Erythroblast (primary cell): Measurements from ENCODE around the gene ZDHHC11.
A peak's percentile ranks its signal among the peaks of the same experiment; 100 is the strongest.
"Not testable (repeated sequence)": the region's sequence is repeated elsewhere in the genome, so short reads cannot be mapped to it uniquely, and the experiment has no call there.

Experiments
- DNase-seq, 2 experiments: peaks; one replicate each; lab custom pipeline; 2025; lab: John Stamatoyannopoulos, UW
- GATA1 ChIP-seq: IDR thresholded peaks from 2 replicates; pipeline ENCODE4 v1.6.1; 2011; ENCODE audit warnings: low read depth, mild to moderate bottlenecking, control low read depth, low read length, moderate library complexity
- POLR2A ChIP-seq: IDR thresholded peaks from 2 replicates; pipeline ENCODE4 v1.6.1; 2011; ENCODE audit warnings: mild to moderate bottlenecking, low read length

The ZDHHC11 gene

DNA sequence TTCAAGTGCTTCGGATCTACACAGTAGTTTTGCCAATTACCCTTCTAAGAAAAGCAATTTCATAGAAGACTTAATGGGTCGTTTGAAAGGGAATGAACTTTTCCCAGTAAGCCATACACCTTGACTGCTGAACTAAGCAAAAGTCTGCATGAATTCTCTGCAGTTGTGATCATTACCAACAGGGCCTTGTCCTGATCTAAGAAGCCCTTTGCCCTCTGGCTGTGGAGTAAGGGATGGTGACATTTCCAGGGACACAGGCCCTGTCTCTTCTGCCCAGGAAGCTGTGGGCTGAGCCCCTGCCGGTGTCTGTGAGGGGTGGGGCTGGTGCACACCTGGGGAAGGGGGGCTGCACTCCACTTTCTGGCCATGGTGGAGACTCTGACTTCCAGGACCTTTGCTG is 30.5 kb downstream of the ZDHHC11 start:
- no peak for DNase-seq
- TF ChIP-seq POLR2A (no peak), GATA1 (no peak)

DNA sequence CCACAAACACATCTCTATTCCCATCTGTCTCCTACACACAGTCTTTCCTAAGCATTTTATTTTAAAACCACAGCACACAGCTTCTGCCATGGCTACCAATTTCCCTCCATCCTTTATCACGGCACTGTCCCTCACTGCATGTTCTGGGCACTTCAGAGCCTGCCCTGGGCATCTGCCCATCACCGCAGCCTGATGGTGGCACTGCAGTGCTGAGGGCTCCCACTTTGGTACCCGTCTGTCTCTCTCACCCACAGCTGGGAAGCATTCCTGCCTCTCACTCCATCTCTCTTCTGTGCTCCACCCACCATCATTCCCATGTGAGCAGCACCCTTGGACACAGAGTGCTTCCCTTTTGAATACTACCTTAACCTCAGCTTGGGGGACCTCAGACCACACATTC is 31.7 kb downstream of the ZDHHC11 start:
- DNase-seq = no peak
- no peak for TF ChIP-seq GATA1
- TF ChIP-seq POLR2A = no peak

DNA sequence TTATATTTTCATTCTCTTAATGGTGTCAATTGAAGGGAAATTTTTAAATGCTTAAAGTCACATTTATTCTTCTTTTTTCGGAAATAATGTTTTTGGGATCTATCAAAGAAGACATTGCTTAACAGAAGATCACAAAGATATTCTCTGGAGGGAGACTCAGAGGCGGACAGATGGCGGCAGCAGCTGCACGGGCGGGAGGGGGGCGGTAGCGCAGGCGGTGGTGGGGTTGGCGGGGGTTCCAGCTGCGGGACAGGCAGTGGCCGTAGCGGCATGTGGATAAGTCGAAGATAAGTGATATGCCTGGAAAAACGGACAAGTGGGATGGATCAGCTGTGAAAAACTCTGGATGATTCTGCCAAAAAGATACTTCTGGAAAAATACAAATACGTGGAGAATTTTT is 34.6 kb downstream of the ZDHHC11 start:
- no peak for DNase-seq
- no peak for TF ChIP-seq GATA1
- no peak for TF ChIP-seq POLR2A

DNA sequence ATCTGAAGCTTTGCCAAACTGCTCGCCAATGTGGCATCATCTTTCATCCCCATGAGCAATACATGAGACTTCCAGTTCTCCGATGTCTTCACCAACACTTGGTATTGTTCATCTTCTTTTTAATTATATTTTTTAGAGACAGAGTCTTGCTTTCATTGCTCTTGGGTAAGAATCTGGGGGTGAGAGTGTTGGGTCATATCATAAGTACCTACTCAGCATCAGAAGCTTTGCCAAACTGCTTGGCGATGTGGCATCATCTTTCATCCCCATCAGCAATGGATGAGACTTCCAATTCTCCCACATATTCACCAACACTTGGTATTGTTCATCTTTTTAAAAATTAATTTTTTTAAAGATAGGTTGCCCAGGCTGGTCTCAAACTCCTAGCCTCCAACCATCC is 35.3 kb downstream of the ZDHHC11 start:
- TF ChIP-seq POLR2A (no peak), GATA1 (no peak)
- no peak for DNase-seq

GRCh38 chr5:813575-813974 is 37.2 kb downstream of the ZDHHC11 start:
- DNase-seq = not testable (repeated sequence)

- not testable (repeated sequence) for DNase-seq
Observed at GRCh38 chr5:811384-811783, 39.4 kb downstream of the ZDHHC11 start.

DNA sequence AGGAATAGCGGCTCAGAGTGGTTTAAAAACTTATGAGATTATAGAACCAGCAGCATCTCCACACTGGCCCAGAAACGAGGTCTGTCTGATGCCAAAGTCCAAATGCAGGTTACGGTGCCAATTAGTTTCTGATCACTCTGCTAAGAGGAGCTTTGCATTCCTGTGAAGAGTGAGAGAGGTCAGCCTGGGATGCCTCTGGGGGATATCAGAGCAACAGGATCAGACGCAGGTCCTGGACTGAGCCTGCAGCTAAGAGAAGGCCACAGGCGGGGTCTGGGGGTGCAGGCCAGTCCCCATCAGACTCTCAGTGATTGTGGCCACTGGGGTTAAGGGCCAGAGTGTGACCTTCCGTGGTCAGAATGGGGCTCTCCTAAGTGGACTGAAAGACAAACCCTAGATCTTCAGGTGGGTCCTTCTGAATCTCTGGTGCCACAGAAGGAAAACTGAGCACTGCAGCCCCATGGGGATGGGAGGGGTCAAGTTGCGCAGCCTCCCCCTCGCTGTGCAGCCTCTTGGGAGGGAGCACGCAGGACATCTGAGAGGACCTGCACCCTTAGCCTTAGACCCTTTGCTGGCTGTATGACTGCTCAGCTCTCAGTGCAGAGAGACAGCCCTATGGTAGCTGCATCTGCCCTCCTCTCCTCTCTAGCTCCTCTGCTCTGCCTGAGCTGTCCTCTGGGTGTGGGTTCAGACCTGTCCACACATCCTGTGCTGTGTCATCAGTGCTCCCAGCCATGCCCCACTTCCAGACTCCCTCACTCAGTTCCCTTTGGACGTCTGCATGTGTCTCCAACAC is 42.9 kb downstream of the ZDHHC11 start:
- not testable (repeated sequence) for DNase-seq

GRCh38 chr5:801472-801871 is 49.3 kb downstream of the ZDHHC11 start:
- TF ChIP-seq POLR2A (no peak), GATA1 (no peak)
- no peak for DNase-seq

- DNase-seq = not testable (repeated sequence)
Observed at GRCh38 chr5:801055-801454, 49.7 kb downstream of the ZDHHC11 start.

DNA sequence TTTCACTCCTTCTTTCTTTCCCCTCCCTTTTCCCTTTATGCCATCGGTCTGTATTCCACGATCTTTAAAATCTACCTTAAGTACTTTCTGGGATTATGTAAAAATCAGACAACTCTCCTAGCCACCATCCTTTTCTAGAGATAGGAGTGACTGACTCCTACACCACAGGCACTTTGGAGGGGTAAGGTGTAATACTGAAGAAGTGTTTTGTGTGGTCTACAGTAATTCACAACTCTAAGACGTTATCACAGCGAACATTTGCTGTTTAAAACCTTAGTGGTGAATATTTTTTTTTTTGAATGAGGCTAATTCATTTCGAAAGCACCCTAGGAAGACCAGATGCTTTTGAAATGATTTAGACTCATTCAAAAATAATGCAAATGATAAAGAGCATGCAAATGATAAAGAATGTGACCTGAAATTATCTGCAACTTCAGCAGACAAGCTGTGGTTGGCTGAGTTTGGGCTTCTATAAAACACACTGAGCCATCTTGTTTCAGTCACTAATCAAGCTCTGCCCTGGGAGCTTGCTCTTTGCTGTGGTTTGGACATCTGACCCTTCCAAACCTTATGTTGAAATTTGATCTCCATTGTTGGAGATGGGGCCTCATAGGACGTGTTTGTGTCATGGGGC is 52.2 kb downstream of the ZDHHC11 start:
- not testable (repeated sequence) for DNase-seq

- not testable (repeated sequence) for DNase-seq
Observed at GRCh38 chr5:797986-798385, 52.8 kb downstream of the ZDHHC11 start.

DNA sequence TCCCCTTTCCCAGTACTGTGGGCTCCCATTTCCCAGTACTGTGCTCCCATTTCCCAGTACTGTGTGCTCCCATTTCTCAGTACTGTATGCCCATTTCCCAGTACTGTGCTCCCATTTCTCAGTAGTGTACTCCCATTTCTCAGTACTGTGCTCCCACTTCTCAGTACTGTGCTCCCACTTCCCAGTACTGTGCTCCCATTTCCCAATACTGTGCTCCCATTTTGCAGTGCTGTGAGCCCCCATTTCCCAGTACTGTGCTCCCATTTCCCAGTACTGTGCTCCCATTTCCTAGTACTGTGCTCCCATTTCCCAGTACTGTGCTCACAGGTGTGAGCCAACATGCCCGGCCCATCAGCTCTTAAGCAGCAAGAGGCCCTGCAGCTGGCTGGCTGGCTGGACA is 54.9 kb downstream of the ZDHHC11 start:
- DNase-seq = not testable (repeated sequence)

- not testable (repeated sequence) for DNase-seq
Observed at GRCh38 chr5:794948-795347, 55.8 kb downstream of the ZDHHC11 start.

- DNase-seq = not testable (repeated sequence)
Observed at GRCh38 chr5:788703-789102, 62.1 kb downstream of the ZDHHC11 start.

DNA sequence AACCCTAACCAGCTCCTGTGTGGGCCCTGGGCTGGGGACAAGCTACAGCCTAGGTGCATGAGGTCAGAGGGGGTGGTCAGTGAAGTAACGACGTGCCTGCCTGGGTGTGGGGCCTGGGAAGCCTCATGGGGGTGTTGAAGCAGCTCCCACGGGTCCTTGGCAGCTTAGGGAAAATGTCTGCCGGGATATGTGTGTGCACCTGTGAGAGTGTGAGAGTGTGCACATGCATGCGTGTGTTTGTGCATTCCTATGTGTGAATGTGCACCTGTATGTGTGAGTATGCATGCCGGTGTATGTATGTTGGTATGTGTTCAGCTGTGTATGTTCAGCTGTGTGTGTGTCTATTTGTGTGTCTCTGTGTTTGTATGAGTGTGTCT is 62.9 kb downstream of the ZDHHC11 start:
- not testable (repeated sequence) for DNase-seq

DNA sequence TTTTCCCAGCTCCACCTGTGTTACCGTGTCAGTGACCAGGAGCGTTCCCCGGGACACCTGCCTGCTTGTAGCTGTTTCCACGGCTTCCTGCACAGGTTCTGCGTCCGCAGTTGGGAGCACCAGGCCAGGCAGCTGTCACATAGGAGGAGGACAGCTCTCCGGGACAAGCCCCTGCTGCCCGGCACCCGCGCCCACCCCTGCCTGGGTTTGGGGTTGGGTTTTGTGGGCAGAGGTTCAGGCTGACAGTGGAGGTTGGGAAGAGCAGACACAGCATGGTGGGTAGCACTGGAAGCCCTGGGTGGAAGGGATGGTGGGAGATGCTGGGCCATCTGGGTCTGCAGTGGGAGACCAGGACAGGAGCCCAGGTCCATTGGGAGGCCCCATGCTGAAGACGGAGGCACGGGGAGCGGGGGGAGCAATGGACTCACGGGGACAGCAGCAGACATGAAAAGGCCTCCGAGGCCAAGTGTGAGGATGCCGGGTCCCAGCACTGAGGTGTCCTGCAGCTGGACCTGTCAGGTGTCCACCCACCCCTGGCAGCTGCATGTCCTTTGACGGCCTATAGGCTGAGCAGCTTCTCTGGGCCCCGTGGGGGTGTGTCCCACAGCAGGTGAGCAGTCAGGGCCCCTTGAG is 63.4 kb downstream of the ZDHHC11 start:
- DNase-seq = not testable (repeated sequence)

- not testable (repeated sequence) for DNase-seq
Observed at GRCh38 chr5:785181-785705, 65.5 kb downstream of the ZDHHC11 start.

GRCh38 chr5:784428-785177 is 66.2 kb downstream of the ZDHHC11 start, which contains the start of gene ZDHHC11B:
Gene ZDHHC11B, minus strand, starts transcription at chr5:784729. Its CDS starts 17,810 bp downstream, at chr5:766919.
- DNase-seq = peak; percentile 66 to 69

DNA sequence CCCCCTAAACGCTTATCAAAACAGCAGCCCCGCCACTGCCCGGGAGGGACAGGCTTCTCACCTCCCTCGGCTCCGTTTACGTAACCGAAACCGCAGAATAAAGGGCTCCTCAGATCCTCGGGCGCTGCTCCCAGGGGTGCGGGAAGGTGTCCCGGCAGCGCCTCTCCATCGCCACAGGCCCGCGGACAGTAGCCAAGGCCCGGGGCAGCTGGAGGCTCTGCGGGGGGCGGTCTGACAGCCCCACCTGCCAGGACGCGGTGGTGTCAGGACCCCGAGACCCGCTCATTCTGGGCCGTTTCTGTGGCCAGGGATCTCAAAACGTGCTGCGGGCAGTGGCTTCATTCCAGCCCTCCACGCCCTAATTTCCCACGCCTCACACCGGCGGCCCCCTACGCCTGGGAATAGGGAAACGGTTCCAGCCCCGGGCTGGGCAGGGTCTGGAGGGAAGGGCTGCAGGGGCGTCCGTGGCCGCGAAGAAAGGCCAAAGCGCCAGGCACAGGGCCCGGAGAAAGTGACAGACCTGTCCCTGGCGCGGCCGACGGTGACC is 66.8 kb downstream of the ZDHHC11 start:
- not testable (repeated sequence) for DNase-seq

GRCh38 chr5:783049-783802 is 67.6 kb downstream of the ZDHHC11 start:
- DNase-seq = not testable (repeated sequence)
